HepG2 (cell line): ENCODE results near the gene SQSTM1. TPM values are rescaled to one million over a fixed set of nuclear protein-coding genes. Genes with fewer than 3 reads are reported as not detected.

Source experiments
- ATAC-seq: fragments of 200-7000 bp; cut with Tn5 transposase; 3 replicates; pipeline ENCODE4 v1.9.1; 2020; ENCODE audit warnings: mild to moderate bottlenecking, moderate library complexity
- BruUV-seq: library from RNA; stranded (reverse); fragments of 400-500 nt; replicated peaks from 2 replicates; lab custom pipeline; 2021; lab: Mats Ljungman, UMichigan
- CTCF ChIA-PET: fragments of 300-600 bp; formaldehyde crosslinking; extraction: SDS; loops from one replicate; lab custom pipeline; 2021; ENCODE audit warnings: low total read pairs, inconsistent platforms, low intra/inter-chr PET ratio; lab: Yijun Ruan, JAX
- POLR2A ChIA-PET: fragments of 350-600 bp; sonication (Branson Sonifier 250); formaldehyde crosslinking; loops from one replicate; lab custom pipeline; 2020; ENCODE audit warnings: antibody characterized with exemption, inconsistent platforms; lab: Yijun Ruan, JAX
- DNase-seq: peaks from one replicate; pipeline ENCODE4 v3.0.0-alpha.2; 2015; ENCODE audit warnings: low spot score
- FAIRE-seq: peaks from 3 replicates; lab custom pipeline; 2011; peaks lifted over from hg19 to GRCh38; lab: Jason Lieb, UNC
- H2AFZ ChIP-seq: one replicate; pipeline ENCODE4 v1.6.1; 2011; ENCODE audit warnings: low read length, inconsistent platforms
- H3K27ac ChIP-seq: fragments of 300-600 bp; 3 replicates; pipeline ENCODE4 v1.8.0; 2011; ENCODE audit warnings: mixed run types, mild to moderate bottlenecking, mixed read lengths, low read length, inconsistent platforms; ENCODE audit not compliant: insufficient read depth; ENCODE audit errors: extremely low read length
- H3K27me3 ChIP-seq, 2 experiments: fragments of 200-600 bp in 1 of 2; 2 replicates in 1 of 2; 3 replicates in 1 of 2; pipeline versions ENCODE4 v1.6.0 to v1.8.0; 2011; ENCODE audit warnings: low read length in 2 of 2, mild to moderate bottlenecking in 2 of 2, moderate library complexity in 2 of 2, inconsistent platforms in 1 of 2; ENCODE audit not compliant: insufficient read depth in 2 of 2, control insufficient read depth in 1 of 2
- H3K36me3 ChIP-seq, 2 experiments: fragments of 200-600 bp in 1 of 2; replicated peaks in 1 of 2; 2 replicates in 1 of 2; 3 replicates in 1 of 2; pipeline versions ENCODE4 v1.5.1 to v1.8.0; 2011; ENCODE audit warnings: low read length in 2 of 2, inconsistent platforms in 1 of 2; ENCODE audit not compliant: insufficient read depth in 2 of 2, control insufficient read depth in 1 of 2
- H3K4me1 ChIP-seq: 2 replicates; pipeline ENCODE4 v1.5.1; 2012; ENCODE audit warnings: low read length, inconsistent platforms; ENCODE audit not compliant: insufficient read depth
- H3K4me2 ChIP-seq: 2 replicates; pipeline ENCODE4 v1.6.0; 2011; ENCODE audit warnings: low read depth, low read length, inconsistent platforms
- H3K4me3 ChIP-seq, 3 experiments: fragments of 200-600 bp in 1 of 3; sonication (generic), shearing (Covaris generic) in 1 of 3; replicated peaks in 1 of 3; 2 replicates each; pipeline ENCODE4 v1.5.1; 2011 to 2016; ENCODE audit warnings: low read length in 3 of 3, inconsistent platforms in 2 of 3, low read depth in 2 of 3, mild to moderate bottlenecking in 2 of 3, control low read depth in 1 of 3, mixed read lengths in 1 of 3; ENCODE audit not compliant: insufficient read depth in 1 of 3
- H3K79me2 ChIP-seq: one replicate; pipeline ENCODE4 v1.6.1; 2011; ENCODE audit warnings: low read length, inconsistent platforms; ENCODE audit not compliant: insufficient read depth
- H3K9ac ChIP-seq: 2 replicates; pipeline ENCODE4 v1.6.0; 2011; ENCODE audit warnings: mild to moderate bottlenecking, low read depth, low read length, inconsistent platforms; ENCODE audit not compliant: insufficient read depth
- H3K9me3 ChIP-seq: 2 replicates; pipeline ENCODE4 v1.5.1; 2012; ENCODE audit warnings: mild to moderate bottlenecking, low read length
- H4K20me1 ChIP-seq: 2 replicates; pipeline ENCODE4 v1.6.0; 2011; ENCODE audit warnings: inconsistent platforms, mild to moderate bottlenecking, low read length, moderate library complexity; ENCODE audit not compliant: insufficient read depth
- AHDC1 ChIP-seq: sonication (generic); formaldehyde crosslinking; IDR thresholded peaks from 2 replicates; pipeline ENCODE4 v1.5.1; 2020; ENCODE audit warnings: mild to moderate bottlenecking, missing genetic modification reagents, borderline replicate concordance
- AKNA ChIP-seq: sonication (generic); formaldehyde crosslinking; IDR thresholded peaks from 2 replicates; pipeline ENCODE4 v1.4.0; 2020; ENCODE audit warnings: missing genetic modification reagents, borderline replicate concordance
- KLF16 ChIP-seq, 2 experiments: sonication (generic) in 1 of 2; formaldehyde crosslinking in 1 of 2; IDR thresholded peaks; 2 replicates each; pipeline versions ENCODE4 v1.6.1 to v1.8.0; 2016 to 2023; ENCODE audit warnings: missing genetic modification reagents in 2 of 2, missing compliant biosample characterization in 1 of 2
- TSC22D2 ChIP-seq: sonication (generic); formaldehyde crosslinking; IDR thresholded peaks from 2 replicates; pipeline ENCODE4 v1.5.1; 2020; ENCODE audit warnings: missing genetic modification reagents, mild to moderate bottlenecking, borderline replicate concordance
- XBP1 ChIP-seq: sonication (generic); formaldehyde crosslinking; IDR thresholded peaks from 2 replicates; pipeline ENCODE4 v1.5.0; 2020; ENCODE audit warnings: missing genetic modification reagents
- ZBTB8A ChIP-seq: sonication (generic); formaldehyde crosslinking; IDR thresholded peaks from 2 replicates; pipeline ENCODE4 v1.4.0; 2020; ENCODE audit warnings: mild to moderate bottlenecking, low read depth, missing genetic modification reagents, borderline replicate concordance
- ZNF10 ChIP-seq: sonication (generic); formaldehyde crosslinking; IDR thresholded peaks from 2 replicates; pipeline ENCODE4 v1.4.0; 2020; ENCODE audit warnings: mild to moderate bottlenecking, low read depth, missing genetic modification reagents, borderline replicate concordance
- WGBS: methylation state at CpG from one replicate; pipeline ENCODE4 v1.1.6; 2017; ENCODE audit warnings: low lambda C conversion rate; 5-methylcytosine and 5-hydroxymethylcytosine counted together
- in situ Hi-C: cut with HindIII; loops from 2 replicates; pipeline ENCODE4 v1.10.0; 2017; ENCODE audit warnings: low pct_unique_long_range_greater_than_20kb; ENCODE audit not compliant: extremely low pct_ligation_motif_present
- intact Hi-C: fragments of 100-400 bp; cut with micrococcal nuclease; formaldehyde crosslinking; loops from one replicate; pipeline ENCODE4 v1.10.0; 2022; ENCODE audit not compliant: unreplicated experiment
- polyA plus RNA-seq, 8 experiments: library from polyadenylated mRNA; depleted of rRNA in 3 of 8; stranded (reverse) in 7 of 8; unstranded in 1 of 8; fragments of >200 nt; fragmentation: Illumina TruSeq in 4 of 8; extraction: Trizol in 4 of 8; gene quantifications; 2 replicates each; pipeline versions ENCODE4 v1.2.1 to v1.2.3, GENCODE V29; 2011 to 2016; ENCODE audit warnings: low read depth in 4 of 8, missing spikeins in 1 of 8, mixed read lengths in 1 of 8; ENCODE audit not compliant: insufficient read depth in 1 of 8
- total RNA-seq, 5 experiments: library from RNA; depleted of rRNA; stranded (reverse); fragments of >200 nt; fragmentation: Illumina TruSeq; extraction: Trizol; gene quantifications; 2 replicates each; pipeline ENCODE4 v1.2.3, GENCODE V29; 2016; ENCODE audit warnings: low read depth in 1 of 5
- TF ChIP-seq, protein P1 (sequence below): sonication (generic); formaldehyde crosslinking; IDR thresholded peaks from 2 replicates; pipeline ENCODE4 v1.5.0; 2020; ENCODE audit warnings: mild to moderate bottlenecking, missing genetic modification reagents
- TF ChIP-seq, protein P2 (sequence below): sonication (generic); formaldehyde crosslinking; IDR thresholded peaks from 2 replicates; pipeline ENCODE4 v1.5.0; 2020; ENCODE audit warnings: missing genetic modification reagents, mild to moderate bottlenecking, borderline replicate concordance
- TF ChIP-seq, protein P3 (sequence below): sonication (generic); formaldehyde crosslinking; IDR thresholded peaks from 2 replicates; pipeline ENCODE4 v1.4.0; 2020; ENCODE audit warnings: missing genetic modification reagents

The SQSTM1 gene
- total and polyA plus RNA-seq, 2 of the 13 experiments (the other 11 are each of a cell fraction or from before 2014, with no cell fraction given): 90.9 to 160 TPM

DNA sequence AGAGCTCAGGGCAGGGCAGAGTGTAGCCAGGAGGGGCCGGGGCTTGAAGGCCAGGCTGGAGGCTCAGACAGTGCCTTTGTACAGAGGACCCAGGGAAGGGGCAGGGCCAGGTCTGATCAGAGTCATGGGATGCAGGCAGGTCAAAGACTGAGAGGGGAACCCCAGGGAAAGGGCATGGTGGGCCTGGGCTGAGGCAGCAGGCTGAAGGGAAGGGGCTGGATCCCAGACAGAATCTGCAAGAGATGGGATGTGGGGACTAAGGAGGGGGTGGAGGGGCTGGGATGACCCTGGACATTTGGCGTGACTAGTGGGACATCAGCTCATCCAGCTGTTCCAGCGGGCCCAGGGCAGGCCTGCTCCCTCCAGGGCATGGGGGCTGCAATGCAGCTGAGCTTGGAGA lies 53.4 kb downstream of the SQSTM1 start:
- in situ Hi-C loops: no loop called here
- Histone ChIP-seq H3K36me3 (peaks cover 22 to 59% of the 10 kb centered on the region in 2 experiments; a peak in 4 of 5 replicates), H4K20me1 (no peaks in the 10 kb centered on the region), H3K9me3 (no peaks in the 10 kb centered on the region), H3K27me3 (no peaks in the 10 kb centered on the region), H3K9ac (no peak overlapping the region), H3K79me2 (no peaks in the 10 kb centered on the region), H3K4me1 (no peaks in the 10 kb centered on the region), H3K4me2 (no peak overlapping the region), H3K27ac (no peak overlapping the region), H3K4me3 (no peak overlapping the region), H2AFZ (no peak overlapping the region)
- ATAC-seq (no peak), FAIRE-seq (no peak), DNase-seq (no peak)
- 100% methylated on average over 2 of the region's 3 CpGs for WGBS
- intact Hi-C loops: no loop called here
- no TSS peak for BruUV-seq
- CTCF ChIA-PET: no interaction called here
- POLR2A ChIA-PET: no interaction called here
- TF ChIP-seq, protein P1, sequence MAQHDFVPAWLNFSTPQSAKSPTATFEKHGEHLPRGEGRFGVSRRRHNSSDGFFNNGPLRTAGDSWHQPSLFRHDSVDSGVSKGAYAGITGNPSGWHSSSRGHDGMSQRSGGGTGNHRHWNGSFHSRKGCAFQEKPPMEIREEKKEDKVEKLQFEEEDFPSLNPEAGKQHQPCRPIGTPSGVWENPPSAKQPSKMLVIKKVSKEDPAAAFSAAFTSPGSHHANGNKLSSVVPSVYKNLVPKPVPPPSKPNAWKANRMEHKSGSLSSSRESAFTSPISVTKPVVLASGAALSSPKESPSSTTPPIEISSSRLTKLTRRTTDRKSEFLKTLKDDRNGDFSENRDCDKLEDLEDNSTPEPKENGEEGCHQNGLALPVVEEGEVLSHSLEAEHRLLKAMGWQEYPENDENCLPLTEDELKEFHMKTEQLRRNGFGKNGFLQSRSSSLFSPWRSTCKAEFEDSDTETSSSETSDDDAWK (CRISPR knock-in tag): no peak
- TF ChIP-seq AHDC1 (no peak), KLF16 (CRISPR knock-in tag; IDR thresholded peaks at IDR 0.05) (no peak), ZBTB8A (CRISPR knock-in tag) (no peak), AKNA (no peak), ZNF10 (no peak), TSC22D2 (CRISPR knock-in tag) (no peak), XBP1 (CRISPR knock-in tag) (no peak)
- TF ChIP-seq, protein P2, sequence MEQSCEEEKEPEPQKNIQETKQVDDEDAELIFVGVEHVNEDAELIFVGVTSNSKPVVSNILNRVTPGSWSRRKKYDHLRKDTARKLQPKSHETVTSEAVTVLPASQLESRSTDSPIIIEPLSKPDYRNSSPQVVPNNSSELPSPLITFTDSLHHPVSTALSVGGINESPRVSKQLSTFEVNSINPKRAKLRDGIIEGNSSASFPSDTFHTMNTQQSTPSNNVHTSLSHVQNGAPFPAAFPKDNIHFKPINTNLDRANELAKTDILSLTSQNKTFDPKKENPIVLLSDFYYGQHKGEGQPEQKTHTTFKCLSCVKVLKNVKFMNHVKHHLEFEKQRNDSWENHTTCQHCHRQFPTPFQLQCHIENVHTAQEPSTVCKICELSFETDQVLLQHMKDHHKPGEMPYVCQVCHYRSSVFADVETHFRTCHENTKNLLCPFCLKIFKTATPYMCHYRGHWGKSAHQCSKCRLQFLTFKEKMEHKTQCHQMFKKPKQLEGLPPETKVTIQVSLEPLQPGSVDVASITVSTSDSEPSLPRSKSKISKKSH (CRISPR knock-in tag): no peak
- TF ChIP-seq, protein P3, sequence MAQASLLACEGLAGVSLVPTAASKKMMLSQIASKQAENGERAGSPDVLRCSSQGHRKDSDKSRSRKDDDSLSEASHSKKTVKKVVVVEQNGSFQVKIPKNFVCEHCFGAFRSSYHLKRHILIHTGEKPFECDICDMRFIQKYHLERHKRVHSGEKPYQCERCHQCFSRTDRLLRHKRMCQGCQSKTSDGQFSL: no peak
